Skeletal muscle satellite cell (primary cell): ENCODE measurements around the gene TMEM107.

Source experiments
- H3K27me3 ChIP-seq: 2 replicates; pipeline ENCODE4 v1.7.0; 2013; ENCODE audit warnings: low read length; ENCODE audit not compliant: control insufficient read depth, insufficient read depth
- H3K36me3 ChIP-seq: 2 replicates; pipeline ENCODE4 v1.7.0; 2013; ENCODE audit warnings: mild to moderate bottlenecking, control low read depth, low read length; ENCODE audit not compliant: insufficient read depth
- H3K4me1 ChIP-seq: 2 replicates; pipeline ENCODE4 v1.7.0; 2013; ENCODE audit warnings: low read length; ENCODE audit not compliant: control insufficient read depth, insufficient read depth
- H3K4me2 ChIP-seq: 2 replicates; pipeline ENCODE4 v1.7.0; 2013; ENCODE audit warnings: mild to moderate bottlenecking, low read length
- H3K4me3 ChIP-seq: 2 replicates; pipeline ENCODE4 v1.7.0; 2013; ENCODE audit warnings: low read length
- H3K9ac ChIP-seq: 2 replicates; pipeline ENCODE4 v1.7.0; 2013; ENCODE audit warnings: mild to moderate bottlenecking, low read depth, low read length, moderate library complexity
- H3K9me3 ChIP-seq: replicated peaks from 2 replicates; pipeline ENCODE4 v1.7.0; 2013; ENCODE audit warnings: mild to moderate bottlenecking, control low read depth, low read length

Gene TMEM107

DNA sequence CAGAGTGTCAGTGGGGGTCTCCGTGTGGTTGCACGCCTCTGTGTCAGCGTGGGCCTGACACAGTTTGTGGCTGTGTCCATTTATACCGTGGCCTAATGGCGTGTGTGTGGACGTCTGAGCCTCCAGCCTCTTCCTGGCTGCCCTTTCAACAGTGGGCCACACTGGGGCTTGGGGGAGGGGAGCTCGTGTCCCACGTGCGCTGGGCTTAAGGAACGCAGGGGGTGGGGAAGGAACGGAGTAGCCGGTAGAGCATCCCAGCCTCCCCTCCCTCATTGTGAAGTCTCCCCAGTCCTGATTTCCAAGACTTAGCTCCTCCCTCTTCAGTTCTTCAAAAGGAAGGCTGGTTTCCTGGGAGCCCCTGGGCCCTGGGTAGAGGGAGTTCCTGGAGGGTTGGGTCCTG, 42.8 kb downstream of the TMEM107 start:
- Histone ChIP-seq H3K9ac (no peak overlapping the region), H3K4me1 (peaks cover 4% of the 10 kb centered on the region), H3K27me3 (no peaks in the 10 kb centered on the region), H3K36me3 (no peaks in the 10 kb centered on the region), H3K4me2 (no peak overlapping the region), H3K4me3 (no peak overlapping the region), H3K9me3 (no peaks in the 10 kb centered on the region)

DNA sequence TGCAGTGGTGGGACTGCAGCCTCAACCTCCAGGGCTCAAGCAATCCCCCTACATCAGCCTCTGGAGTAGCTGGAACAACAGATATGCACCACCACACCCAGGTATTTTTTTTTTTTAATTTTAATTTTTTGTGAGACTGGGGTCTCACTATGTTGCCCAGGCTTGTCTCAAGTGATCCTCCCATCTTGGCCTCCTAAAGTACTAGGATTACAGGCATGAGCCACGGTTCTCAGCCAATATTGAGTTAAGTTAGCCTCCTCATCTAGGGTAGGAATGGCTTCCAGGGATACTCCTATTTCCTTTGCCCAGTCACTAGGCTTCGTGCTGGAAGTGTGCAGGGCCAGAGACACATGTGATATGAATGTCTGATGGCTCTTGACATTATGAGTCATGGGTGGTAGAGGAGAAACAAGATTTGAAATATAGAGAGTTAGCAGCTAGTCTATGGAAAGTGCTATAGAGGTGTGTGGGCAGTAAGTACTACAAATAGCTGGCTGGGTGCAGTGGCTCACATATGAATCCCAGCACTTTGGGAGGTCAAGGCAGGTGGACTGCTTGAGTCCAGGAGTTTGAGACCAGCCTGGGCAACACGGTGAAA, 44.2 kb downstream of the TMEM107 start:
- Histone ChIP-seq H3K4me1 (peaks cover 4% of the 10 kb centered on the region), H3K27me3 (no peaks in the 10 kb centered on the region), H3K9ac (no peak overlapping the region), H3K4me2 (no peak overlapping the region), H3K9me3 (no peaks in the 10 kb centered on the region), H3K36me3 (no peaks in the 10 kb centered on the region), H3K4me3 (no peak overlapping the region)

DNA sequence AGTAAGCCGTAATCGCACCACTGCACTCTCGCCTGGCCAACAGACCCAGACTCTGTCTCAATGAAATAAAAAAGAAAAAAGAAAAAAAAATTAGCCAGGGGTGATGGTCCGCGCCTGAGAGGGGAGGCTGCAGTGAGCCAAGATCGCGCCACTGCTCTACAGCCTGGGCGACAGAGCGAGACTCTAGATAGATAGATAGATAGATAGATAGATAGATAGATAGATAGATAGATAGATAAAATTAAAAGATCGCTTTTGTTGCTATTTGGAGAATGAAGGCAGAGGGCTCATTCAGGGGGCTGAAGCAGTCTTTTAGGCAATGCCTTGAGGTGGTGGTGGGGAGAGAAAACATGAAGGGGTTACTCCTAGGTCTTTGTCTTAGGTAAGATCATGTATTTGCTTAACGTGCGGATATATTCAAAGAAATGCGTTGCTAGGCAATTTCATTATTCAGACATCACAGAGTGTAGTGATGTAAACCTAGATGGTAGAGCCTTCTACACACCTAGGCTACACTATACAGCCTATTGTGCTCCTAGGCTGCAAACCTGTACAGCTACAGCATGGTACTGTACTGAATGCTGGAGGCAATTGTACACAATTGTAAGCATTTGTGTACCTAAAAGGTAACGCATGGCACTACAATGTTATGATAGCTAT, 47.9 kb downstream of the TMEM107 start:
- no peak overlapping the region for H3K4me2 ChIP-seq
- H3K4me1 ChIP-seq = peaks cover 29% of the 10 kb centered on the region
- H3K9ac ChIP-seq = no peak overlapping the region
- no peaks in the 10 kb centered on the region for H3K9me3 ChIP-seq
- H3K36me3 ChIP-seq = no peaks in the 10 kb centered on the region
- H3K4me3 ChIP-seq = no peak overlapping the region
- no peaks in the 10 kb centered on the region for H3K27me3 ChIP-seq

DNA sequence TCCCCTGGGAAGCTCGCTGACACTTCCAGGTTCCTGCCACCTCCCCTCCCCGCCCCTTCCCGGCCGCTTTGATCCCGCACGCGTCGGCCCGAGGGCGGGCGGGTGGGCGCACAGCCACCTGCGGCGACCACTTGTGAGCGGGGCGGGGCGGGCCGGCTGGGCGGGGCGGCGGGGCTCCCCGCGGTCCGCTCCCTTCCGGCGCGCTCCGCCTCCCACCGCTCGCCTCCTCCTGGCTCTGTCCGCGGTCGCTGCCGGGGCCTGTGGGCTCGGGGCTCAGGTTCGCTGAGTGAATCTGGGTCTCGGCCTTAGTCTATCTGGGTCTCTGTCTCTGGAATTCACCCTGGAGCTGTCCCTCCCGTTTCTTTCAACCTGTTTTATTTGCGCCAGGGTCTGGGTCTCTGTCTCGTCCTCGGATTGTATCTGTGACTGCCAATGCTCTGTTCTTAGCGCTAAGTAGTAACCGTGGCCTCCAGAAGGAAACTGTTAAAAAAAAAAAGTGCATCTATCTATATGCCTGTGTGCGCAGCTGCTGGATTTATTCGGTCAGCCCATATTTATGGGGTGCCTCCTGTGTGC, 49.6 kb downstream of the TMEM107 start:
- Histone ChIP-seq H3K4me3 (peak overlapping the region; percentile 71), H3K9me3 (no peaks in the 10 kb centered on the region), H3K9ac (peak overlapping the region; percentile 54), H3K4me2 (peak overlapping the region; percentile 89), H3K4me1 (peaks cover 38% of the 10 kb centered on the region), H3K27me3 (no peaks in the 10 kb centered on the region), H3K36me3 (no peaks in the 10 kb centered on the region)

DNA sequence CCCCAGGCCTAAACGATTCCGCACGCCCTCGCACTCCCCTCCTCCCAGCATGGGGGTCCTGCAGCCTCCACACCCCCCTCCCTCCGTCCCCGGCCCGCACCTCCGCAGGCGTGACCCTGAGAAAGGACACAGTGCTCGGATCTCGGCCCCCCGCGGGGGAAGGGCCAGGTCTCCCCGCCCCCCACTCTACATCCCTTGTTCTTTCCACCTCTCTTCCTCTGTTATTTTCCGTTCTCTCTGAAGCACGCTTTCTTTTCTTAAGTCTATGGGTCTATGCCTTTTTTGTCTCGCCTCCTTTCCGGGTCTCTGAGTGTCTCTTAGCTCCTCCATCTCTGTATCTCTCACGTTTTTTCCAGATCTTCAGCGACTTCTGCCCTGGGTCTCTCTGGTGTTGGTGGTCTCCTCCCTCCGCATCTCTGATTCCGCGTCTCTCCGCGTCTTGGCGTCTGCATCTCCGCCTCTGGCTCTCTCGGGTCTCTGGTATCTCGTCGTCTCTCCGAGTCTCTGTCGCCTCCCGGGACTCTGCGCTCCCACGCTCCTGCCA, 50.2 kb downstream of the TMEM107 start:
- Histone ChIP-seq H3K4me2 (peak overlapping the region; percentile 89), H3K36me3 (no peaks in the 10 kb centered on the region), H3K4me1 (peaks cover 39% of the 10 kb centered on the region), H3K27me3 (no peaks in the 10 kb centered on the region), H3K9ac (peak overlapping the region; percentile 47), H3K4me3 (peak overlapping the region; percentile 68), H3K9me3 (no peaks in the 10 kb centered on the region)

DNA sequence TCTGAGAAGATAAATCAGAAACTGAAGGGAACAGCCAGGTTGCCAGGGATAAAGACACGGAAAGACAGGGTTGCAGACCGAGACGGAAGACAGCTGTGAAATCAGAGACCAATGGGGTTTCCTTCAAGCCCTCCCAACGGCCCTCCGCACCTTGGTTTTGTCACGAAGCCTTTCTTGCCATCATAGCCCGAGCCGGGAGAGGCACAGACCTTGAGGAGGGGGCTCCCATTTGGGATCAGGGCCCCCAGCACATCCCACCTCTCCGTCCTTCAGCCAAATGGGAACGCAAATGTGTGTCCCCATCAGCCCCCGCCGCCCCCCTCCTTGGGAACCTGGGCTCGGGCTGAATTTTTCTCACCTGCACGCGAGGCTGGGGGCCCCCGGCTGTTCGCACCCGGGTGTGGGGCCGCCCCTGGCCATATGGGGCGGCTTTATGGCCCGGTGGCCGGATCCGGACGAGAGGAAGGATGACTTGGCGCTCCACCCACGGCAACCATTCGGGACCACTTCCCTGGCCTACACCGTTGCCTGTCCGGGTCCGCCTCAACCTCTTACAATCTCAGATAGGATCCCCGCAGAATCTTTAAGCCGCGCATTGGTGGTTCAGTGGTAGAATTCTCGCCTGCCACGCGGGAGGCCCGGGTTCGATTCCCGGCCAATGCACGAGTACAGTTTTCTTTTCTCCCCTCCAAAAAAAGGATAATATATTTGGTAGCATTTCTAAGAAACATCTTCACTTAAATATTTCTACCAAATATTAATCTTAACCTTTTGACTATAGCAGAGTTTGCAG, 50.8 kb downstream of the TMEM107 start:
- Histone ChIP-seq H3K4me3 (peak overlapping the region; percentile 68), H3K4me2 (peak overlapping the region; percentile 89), H3K9me3 (no peaks in the 10 kb centered on the region), H3K36me3 (no peaks in the 10 kb centered on the region), H3K4me1 (peaks cover 42% of the 10 kb centered on the region), H3K27me3 (no peaks in the 10 kb centered on the region), H3K9ac (peak overlapping the region; percentile 47)

DNA sequence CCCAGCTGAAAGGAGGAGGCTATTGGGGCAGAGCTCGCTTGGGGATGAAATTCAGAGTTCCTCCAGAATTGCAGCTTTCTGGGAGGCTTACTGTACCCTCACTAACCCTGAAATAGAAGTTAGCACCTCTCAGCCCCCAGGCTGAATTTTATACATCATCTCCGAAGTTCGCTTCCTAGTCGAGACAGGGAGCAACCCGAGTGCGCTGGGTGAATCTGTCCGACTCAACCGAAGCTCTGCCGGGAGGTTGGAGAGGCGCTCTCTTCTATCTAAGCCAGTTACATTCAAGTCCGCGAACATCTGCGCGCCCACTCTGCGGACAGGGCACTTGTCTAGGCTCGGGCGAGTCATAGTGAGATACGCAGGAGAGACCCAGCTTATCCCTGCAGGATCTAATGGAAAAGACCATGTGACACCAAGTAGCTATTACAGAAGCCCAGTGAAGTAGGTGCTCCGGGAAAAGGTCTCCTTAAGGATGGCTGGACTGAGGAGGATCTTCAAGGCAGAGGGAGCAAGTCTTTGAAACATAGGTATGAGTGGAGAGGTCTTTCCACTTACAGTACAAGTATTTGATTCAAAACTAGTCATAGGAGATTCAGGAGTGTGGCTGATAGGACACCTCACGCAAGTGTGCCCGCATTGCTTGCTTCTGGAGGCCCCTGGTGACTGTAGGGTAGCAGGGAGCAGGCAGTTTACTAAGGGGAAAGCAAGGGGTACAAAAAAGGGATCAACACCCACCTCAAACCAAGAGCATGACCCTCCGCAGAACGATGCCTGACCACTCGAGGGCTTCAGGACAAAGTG, 51.6 kb downstream of the TMEM107 start:
- peaks cover 42% of the 10 kb centered on the region for H3K4me1 ChIP-seq
- H3K4me2 ChIP-seq = peak overlapping the region; percentile 89
- peak overlapping the region; percentile 60 for H3K9ac ChIP-seq
- no peaks in the 10 kb centered on the region for H3K36me3 ChIP-seq
- H3K9me3 ChIP-seq = no peaks in the 10 kb centered on the region
- no peaks in the 10 kb centered on the region for H3K27me3 ChIP-seq
- H3K4me3 ChIP-seq = peak overlapping the region; percentile 72

DNA sequence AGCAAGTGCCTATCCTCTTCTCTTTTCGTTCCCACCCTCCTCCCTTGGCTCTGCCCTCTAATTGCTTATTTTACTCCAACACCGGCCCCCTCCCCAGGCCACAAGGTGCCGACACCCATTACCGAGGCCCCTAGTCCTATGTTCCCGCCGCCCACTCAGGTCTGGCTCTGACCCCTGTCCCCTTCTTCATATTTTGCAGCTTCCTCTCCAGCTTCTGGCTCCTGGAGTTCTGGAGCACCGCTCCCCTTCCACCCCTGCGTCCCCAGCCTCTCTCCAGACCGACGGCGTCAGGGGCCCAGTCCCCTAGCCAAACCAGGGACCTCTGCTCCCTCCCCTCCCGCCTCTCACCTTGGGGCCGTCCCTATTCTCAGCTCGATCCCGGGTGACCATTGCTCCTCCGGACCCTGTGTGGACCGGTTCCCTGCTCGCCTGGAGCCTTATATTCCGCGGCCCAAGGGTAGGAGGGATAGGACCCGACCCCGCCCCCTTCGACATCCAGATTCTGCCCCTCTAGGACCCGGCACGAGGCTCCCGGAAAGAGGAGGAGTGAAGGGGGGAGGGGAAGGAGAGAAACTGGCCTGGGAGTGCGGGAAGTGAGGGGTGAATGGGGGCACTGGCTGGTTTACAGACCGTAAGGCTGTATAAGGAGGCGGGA, 52.4 kb downstream of the TMEM107 start, which contains the start of gene HES7:
TSS of gene HES7 (minus strand) at position 412 of the 655 bp plus-strand sequence. CDS start at position 390, 22 bp downstream.
- H3K9me3 ChIP-seq = no peaks in the 10 kb centered on the region
- H3K36me3 ChIP-seq = no peaks in the 10 kb centered on the region
- peak within 1 kb of the TSS; percentile 72 for H3K4me3 ChIP-seq
- no peaks in the 10 kb centered on the region for H3K27me3 ChIP-seq
- peaks cover 42% of the 10 kb centered on the region for H3K4me1 ChIP-seq
- H3K9ac ChIP-seq = peak within 1 kb of the TSS; percentile 60
- peak within 1 kb of the TSS; percentile 89 for H3K4me2 ChIP-seq

DNA sequence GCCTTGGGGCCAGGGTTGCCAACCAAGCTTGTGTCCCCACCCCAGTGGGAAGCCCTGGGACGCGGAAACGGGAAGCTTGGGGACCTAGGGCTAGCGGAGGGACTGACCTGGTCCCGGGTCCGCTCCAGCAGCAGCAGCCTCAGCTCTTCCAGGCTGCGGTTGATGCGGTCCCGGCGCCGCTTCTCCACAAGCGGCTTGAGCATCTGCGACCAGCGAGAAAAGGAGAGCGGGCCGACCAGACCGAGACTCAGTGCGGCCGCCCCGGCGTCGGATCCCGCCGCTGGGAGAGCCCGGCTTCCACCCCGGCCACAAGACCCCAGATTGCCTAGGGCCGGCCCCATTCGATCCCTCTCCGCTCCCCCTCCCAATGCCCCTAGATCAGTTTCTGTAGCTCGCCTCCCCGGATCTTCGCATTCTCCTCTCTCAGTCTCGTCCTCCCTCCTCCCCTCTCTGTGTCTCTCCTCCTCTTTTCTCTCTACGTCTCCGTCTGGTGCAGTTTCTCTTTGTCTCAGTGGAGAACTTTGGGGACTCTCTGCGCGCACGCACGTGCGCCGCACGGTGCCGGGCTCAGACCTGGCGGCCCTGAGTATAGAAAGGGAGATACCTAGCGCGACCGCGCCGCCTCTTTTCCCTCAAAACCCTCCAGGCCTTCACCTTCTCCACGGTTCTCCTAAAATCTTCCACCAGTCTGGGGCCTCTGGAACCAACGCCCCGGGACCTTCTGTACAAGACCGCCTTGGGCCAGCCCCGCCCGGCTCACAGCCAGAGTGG, 53.1 kb downstream of the TMEM107 start:
- H3K27me3 ChIP-seq = no peaks in the 10 kb centered on the region
- H3K9ac ChIP-seq = peak overlapping the region; percentile 60
- no peaks in the 10 kb centered on the region for H3K9me3 ChIP-seq
- H3K4me2 ChIP-seq = peak overlapping the region; percentile 89
- H3K4me1 ChIP-seq = peaks cover 47% of the 10 kb centered on the region
- no peaks in the 10 kb centered on the region for H3K36me3 ChIP-seq
- peak overlapping the region; percentile 72 for H3K4me3 ChIP-seq
